DND-41 (cell line): ENCODE measurements around the gene SURF2.

ENCODE experiments used
- EZH2 ChIP-seq: IDR thresholded peaks from 3 replicates; pipeline ENCODE4 v1.6.1; 2012; ENCODE audit warnings: borderline replicate concordance, low read depth, mild to moderate bottlenecking, moderate library complexity, low read length, inconsistent platforms; ENCODE audit not compliant: severe bottlenecking
- TF ChIP-seq, protein P1 (sequence below): IDR thresholded peaks from 2 replicates; pipeline ENCODE4 v1.5.1; 2012; ENCODE audit warnings: borderline replicate concordance, low read length, moderate library complexity, mild to moderate bottlenecking; ENCODE audit not compliant: poor library complexity, severe bottlenecking; ENCODE audit errors: extremely low read depth

DNA sequence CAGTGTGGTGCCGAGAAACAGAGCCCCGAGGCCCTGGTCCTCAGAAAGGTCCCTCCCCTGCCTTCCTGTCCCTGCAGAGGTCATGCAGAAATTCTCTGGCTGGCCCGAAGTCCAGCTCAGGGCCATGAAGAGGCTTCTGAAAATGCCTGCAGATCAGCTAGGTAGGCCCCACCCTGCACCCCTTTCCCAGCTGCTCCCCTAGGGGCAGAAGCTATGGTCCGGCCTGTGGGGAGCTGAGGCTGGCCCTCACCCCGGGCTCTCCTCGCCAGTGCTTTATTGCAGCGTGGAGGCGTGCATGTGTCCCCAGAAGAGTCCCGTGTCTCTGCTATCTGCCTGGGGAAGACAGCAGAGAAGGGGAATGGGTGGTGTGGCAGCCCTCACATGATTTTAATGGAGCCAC lies 41.5 kb downstream of the SURF2 start:
- TF ChIP-seq, protein P1, sequence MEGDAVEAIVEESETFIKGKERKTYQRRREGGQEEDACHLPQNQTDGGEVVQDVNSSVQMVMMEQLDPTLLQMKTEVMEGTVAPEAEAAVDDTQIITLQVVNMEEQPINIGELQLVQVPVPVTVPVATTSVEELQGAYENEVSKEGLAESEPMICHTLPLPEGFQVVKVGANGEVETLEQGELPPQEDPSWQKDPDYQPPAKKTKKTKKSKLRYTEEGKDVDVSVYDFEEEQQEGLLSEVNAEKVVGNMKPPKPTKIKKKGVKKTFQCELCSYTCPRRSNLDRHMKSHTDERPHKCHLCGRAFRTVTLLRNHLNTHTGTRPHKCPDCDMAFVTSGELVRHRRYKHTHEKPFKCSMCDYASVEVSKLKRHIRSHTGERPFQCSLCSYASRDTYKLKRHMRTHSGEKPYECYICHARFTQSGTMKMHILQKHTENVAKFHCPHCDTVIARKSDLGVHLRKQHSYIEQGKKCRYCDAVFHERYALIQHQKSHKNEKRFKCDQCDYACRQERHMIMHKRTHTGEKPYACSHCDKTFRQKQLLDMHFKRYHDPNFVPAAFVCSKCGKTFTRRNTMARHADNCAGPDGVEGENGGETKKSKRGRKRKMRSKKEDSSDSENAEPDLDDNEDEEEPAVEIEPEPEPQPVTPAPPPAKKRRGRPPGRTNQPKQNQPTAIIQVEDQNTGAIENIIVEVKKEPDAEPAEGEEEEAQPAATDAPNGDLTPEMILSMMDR, result no peak
- TF ChIP-seq EZH2, result no peak
